ENCODE measurements around the gene CASQ1. TPM values are rescaled to one million over a fixed set of nuclear protein-coding genes. Genes with fewer than 3 reads are reported as not detected.

The CASQ1 gene
- total and polyA plus RNA-seq, 9 donors, result 0.06 to 0.92 (median 0.43) TPM; not detected in 3

GRCh38 chr1:160205242-160206035 lies 15.1 kb downstream of the CASQ1 start, which contains the start of gene PEA15:
PEA15 (plus strand) TSS chr1:160205384; CDS start chr1:160211545, 6,161 bp downstream.
- Histone ChIP-seq H3K4me1 (ENCODE audit: insufficient read depth) (peaks cover 16% of the 10 kb centered on the region), H3K27ac (peak within 1 kb of the TSS; percentile 43 to 83), H3K36me3 (no peaks in the 10 kb centered on the region), H3K9me3 (no peaks in the 10 kb centered on the region), H3K27me3 (no peaks in the 10 kb centered on the region), H3K4me3 (peak within 1 kb of the TSS; percentile 92)
- peak; percentile 79 to 88 (median 84) for DNase-seq
- 0% methylated on average over 29 to 76 of the region's 76 CpGs for WGBS, 3 donors
- TF ChIP-seq CTCF (IDR thresholded peaks at IDR 0.05) (no peak), POLR2A (IDR thresholded peaks at IDR 0.05) (peak; percentile 80), EP300 (IDR thresholded peaks at IDR 0.05) (no peak)
- intact Hi-C loops (cut with DNase I), result loop anchor here in 2 of 4 donors (5.0 kb wide), 1 partner anchor 103 kb away; no protein-coding TSS in a partner anchor

GRCh38 chr1:160206036-160206389 lies 15.6 kb downstream of the CASQ1 start:
- peak; percentile 32 to 61 (median 57) for DNase-seq
- no peaks in the 10 kb centered on the region for H3K9me3 ChIP-seq
- peak overlapping the region; percentile 43 to 83 for H3K27ac ChIP-seq
- H3K4me3 ChIP-seq, result peak overlapping the region; percentile 92
- TF ChIP-seq POLR2A (IDR thresholded peaks at IDR 0.05) (no peak), CTCF (IDR thresholded peaks at IDR 0.05) (no peak), EP300 (IDR thresholded peaks at IDR 0.05) (no peak)
- intact Hi-C loops (cut with DNase I), result loop anchor here in 2 of 4 donors (5.0 kb wide), 1 partner anchor 104 kb away; no protein-coding TSS in a partner anchor
- no peaks in the 10 kb centered on the region for H3K36me3 ChIP-seq
- H3K27me3 ChIP-seq, result no peaks in the 10 kb centered on the region
- peaks cover 20% of the 10 kb centered on the region for H3K4me1 ChIP-seq (ENCODE audit: insufficient read depth)
- WGBS, 3 donors, result 0 to 1% (median 1%) methylated on average over 9 of the region's 9 CpGs

- Histone ChIP-seq H3K9me3 (no peaks in the 10 kb centered on the region), H3K4me1 (ENCODE audit: insufficient read depth) (peaks cover 20% of the 10 kb centered on the region), H3K27ac (peak overlapping the region; percentile 43 to 83), H3K4me3 (peak overlapping the region; percentile 92), H3K36me3 (no peaks in the 10 kb centered on the region), H3K27me3 (no peaks in the 10 kb centered on the region)
- intact Hi-C loops (cut with DNase I), result loop anchor here in 2 of 4 donors (5.0 kb wide), 1 partner anchor 104 kb away; no protein-coding TSS in a partner anchor
- no peak for DNase-seq
- 45 to 58% (median 49%) methylated on average over 9 of the region's 9 CpGs for WGBS, 3 donors
- no peak for TF ChIP-seq EP300 (IDR thresholded peaks at IDR 0.05)
- TF ChIP-seq POLR2A (IDR thresholded peaks at IDR 0.05), result no peak
- no peak for TF ChIP-seq CTCF (IDR thresholded peaks at IDR 0.05)
These were observed 16.2 kb downstream of the CASQ1 start for GRCh38 chr1:160206421-160207117.

GRCh38 chr1:160207118-160207650 lies 16.8 kb downstream of the CASQ1 start:
- Histone ChIP-seq H3K9me3 (no peaks in the 10 kb centered on the region), H3K4me1 (ENCODE audit: insufficient read depth) (peaks cover 20% of the 10 kb centered on the region), H3K4me3 (no peak overlapping the region), H3K36me3 (no peaks in the 10 kb centered on the region), H3K27me3 (no peaks in the 10 kb centered on the region), H3K27ac (peak overlapping the region in 1 of 2 donors; percentile 83)
- intact Hi-C loops (cut with DNase I), result loop anchor here in 2 of 4 donors (5.0 kb wide), 1 partner anchor 105 kb away; no protein-coding TSS in a partner anchor
- WGBS, 3 donors, result 82 to 85% (median 84%) methylated on average over 4 of the region's 4 CpGs
- TF ChIP-seq CTCF (IDR thresholded peaks at IDR 0.05) (no peak), POLR2A (IDR thresholded peaks at IDR 0.05) (no peak)
- DNase-seq, result no peak

Data from ovary (tissue), 9 donors.